Measurements from ENCODE around the gene ILKAP. TPM values are rescaled to one million over a fixed set of nuclear protein-coding genes. Genes with fewer than 3 reads are reported as not detected.

Gene ILKAP
- total RNA-seq, 1 experiment from 2014 or later: 41.5 TPM

DNA sequence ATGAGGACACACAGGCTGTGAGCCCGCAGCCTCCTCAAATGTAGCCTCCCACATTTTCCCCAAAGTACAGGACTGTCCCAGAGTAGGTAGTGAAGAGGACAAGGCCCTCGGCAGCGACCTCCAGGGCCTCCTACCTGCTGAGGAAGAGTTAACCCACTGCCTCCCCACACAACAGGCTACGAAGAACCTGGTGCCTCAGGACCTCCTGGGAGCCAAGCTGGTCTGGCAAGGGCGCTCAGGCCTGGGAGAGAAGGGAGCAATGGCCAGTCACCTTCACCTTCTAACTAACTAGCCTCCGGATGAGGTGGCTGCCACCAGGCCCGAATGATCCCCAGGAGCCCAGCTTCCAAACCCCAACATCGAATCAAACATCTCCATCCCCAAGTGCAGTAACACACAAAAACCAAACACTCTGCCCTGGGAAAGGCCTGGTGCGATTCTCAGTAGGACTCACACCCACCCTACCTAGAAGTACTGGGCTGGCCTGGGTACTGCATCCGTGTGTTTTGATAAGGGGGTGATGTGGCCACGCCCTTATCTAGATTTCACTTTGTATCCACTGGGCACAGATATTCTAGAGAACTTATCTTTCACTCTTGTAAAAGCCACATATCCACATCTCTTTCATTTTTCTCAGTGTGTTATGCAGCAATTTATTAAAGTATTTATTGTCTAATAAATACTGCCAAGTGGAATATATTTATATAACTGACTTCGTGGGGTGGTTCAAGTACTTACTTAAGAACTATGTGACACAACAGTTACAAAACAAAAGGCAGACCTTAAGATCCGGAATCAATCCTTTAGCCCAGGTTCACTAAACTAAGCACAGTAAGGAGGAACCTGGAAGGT, 35.1 kb downstream of the ILKAP start:
- TF ChIP-seq, protein P1, sequence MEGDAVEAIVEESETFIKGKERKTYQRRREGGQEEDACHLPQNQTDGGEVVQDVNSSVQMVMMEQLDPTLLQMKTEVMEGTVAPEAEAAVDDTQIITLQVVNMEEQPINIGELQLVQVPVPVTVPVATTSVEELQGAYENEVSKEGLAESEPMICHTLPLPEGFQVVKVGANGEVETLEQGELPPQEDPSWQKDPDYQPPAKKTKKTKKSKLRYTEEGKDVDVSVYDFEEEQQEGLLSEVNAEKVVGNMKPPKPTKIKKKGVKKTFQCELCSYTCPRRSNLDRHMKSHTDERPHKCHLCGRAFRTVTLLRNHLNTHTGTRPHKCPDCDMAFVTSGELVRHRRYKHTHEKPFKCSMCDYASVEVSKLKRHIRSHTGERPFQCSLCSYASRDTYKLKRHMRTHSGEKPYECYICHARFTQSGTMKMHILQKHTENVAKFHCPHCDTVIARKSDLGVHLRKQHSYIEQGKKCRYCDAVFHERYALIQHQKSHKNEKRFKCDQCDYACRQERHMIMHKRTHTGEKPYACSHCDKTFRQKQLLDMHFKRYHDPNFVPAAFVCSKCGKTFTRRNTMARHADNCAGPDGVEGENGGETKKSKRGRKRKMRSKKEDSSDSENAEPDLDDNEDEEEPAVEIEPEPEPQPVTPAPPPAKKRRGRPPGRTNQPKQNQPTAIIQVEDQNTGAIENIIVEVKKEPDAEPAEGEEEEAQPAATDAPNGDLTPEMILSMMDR (conservative IDR thresholded peaks at IDR 0.05): no peak
- no peaks in the 10 kb centered on the region for H3K79me1 ChIP-seq (ENCODE audit: insufficient read depth, low read depth, low read length, poor library complexity, severe bottlenecking)
- no peak overlapping the region for H3K4me2 ChIP-seq (ENCODE audit: insufficient read depth, insufficient read length, low read length)
- H3K4me1 ChIP-seq (ENCODE audit: insufficient read depth, low read length): no peaks in the 10 kb centered on the region
- no peak overlapping the region for H2BK15ac ChIP-seq (ENCODE audit: low read depth, low read length)
- H2BK120ac ChIP-seq (ENCODE audit: low read depth, low read length, poor library complexity, severe bottlenecking): no peak overlapping the region
- H3K27ac ChIP-seq (ENCODE audit: insufficient read length, low read depth, low read length): no peak overlapping the region
- H4K20me1 ChIP-seq (ENCODE audit: control insufficient read depth, insufficient read depth, insufficient read length): no peaks in the 10 kb centered on the region
- no peak overlapping the region for H3K4ac ChIP-seq (ENCODE audit: low read depth, low read length)
- no peaks in the 10 kb centered on the region for H3K23me2 ChIP-seq (ENCODE audit: insufficient read length, low read depth, low read length, poor library complexity, severe bottlenecking)
- H3K9ac ChIP-seq (ENCODE audit: extremely low read depth, insufficient read length, low read length): no peak overlapping the region
- peaks cover 0 to 4% of the 10 kb centered on the region in 2 experiments; a peak in 1 of 5 replicates for H3K9me3 Mint-ChIP-seq
- H2AK5ac ChIP-seq (ENCODE audit: insufficient read length, low read length): no peak overlapping the region
- no peak overlapping the region for H3K27ac Mint-ChIP-seq
- H3K9me3 ChIP-seq (ENCODE audit: control insufficient read depth, low read depth, low read length): no peaks in the 10 kb centered on the region
- H3K18ac ChIP-seq (ENCODE audit: insufficient read length, low read depth, low read length): no peak overlapping the region
- no CpG with 5 or more reads among the region's 13 CpGs for WGBS (ENCODE audit: extremely low coverage, insufficient read length, low lambda C conversion rate)
- peaks cover 3% of the 10 kb centered on the region; the same call in 1 of the 2 replicates for H3K27me3 ChIP-seq (ENCODE audit: insufficient read depth, low read length)
- no peaks in the 10 kb centered on the region for H3K4me1 Mint-ChIP-seq
- no peak overlapping the region for H4K5ac ChIP-seq (ENCODE audit: insufficient read length, low read depth, low read length)
- H3K79me2 ChIP-seq (ENCODE audit: insufficient read depth, low read length): no peaks in the 10 kb centered on the region
- H3K56ac ChIP-seq (ENCODE audit: insufficient read length, low read depth, low read length): no peak overlapping the region
- DNase-seq: no peak
- H4K8ac ChIP-seq (replicated peaks; ENCODE audit: insufficient read length, low read depth, low read length): no peak overlapping the region
- no peak overlapping the region for H4K91ac ChIP-seq (ENCODE audit: insufficient read length, low read depth, low read length)
- H3K36me3 Mint-ChIP-seq (ENCODE audit: insufficient read depth in 1 of 3, low read depth in 3 of 3): peaks cover 16 to 40% (median 32%) of the 10 kb centered on the region in 3 experiments
- H2BK12ac ChIP-seq (ENCODE audit: insufficient read length, low read depth, low read length): no peak overlapping the region
- H2BK5ac ChIP-seq (ENCODE audit: insufficient read length, low read length): no peak overlapping the region
- no peak overlapping the region for H2AFZ ChIP-seq (ENCODE audit: low read length)
- no peak overlapping the region for H3T11ph ChIP-seq (ENCODE audit: low read length)
- peaks cover 20% of the 10 kb centered on the region for H3K27me3 Mint-ChIP-seq (ENCODE audit: low read depth)
- no peak overlapping the region for H3K4me3 Mint-ChIP-seq
- H3K14ac ChIP-seq (ENCODE audit: insufficient read depth, low read length): no peak overlapping the region
- no peak overlapping the region for H2BK20ac ChIP-seq (ENCODE audit: low read depth, low read length, poor library complexity, severe bottlenecking)
- H3K23ac ChIP-seq (ENCODE audit: insufficient read length, low read depth, low read length): no peak overlapping the region

Measured in H9 (cell line).